IgD-negative memory B cell (primary cell): Measurements from ENCODE around the gene PTPRG. TPM values are rescaled to one million over a fixed set of nuclear protein-coding genes. Genes with fewer than 3 reads are reported as not detected.
"Not testable (repeated sequence)": the region's sequence is repeated elsewhere in the genome, so short reads cannot be mapped to it uniquely, and the experiment has no call there.

Source experiments
- H3K27ac Mint-ChIP-seq, 3 donors: one replicate each; pipeline ENCODE4 v1.8.0; 2020 to 2022; ENCODE audit warnings: mild to moderate bottlenecking in 3 of 3, mixed read lengths in 3 of 3, moderate library complexity in 1 of 3
- H3K27me3 Mint-ChIP-seq: one replicate; pipeline ENCODE4 v1.8.0; 2021; ENCODE audit warnings: mixed read lengths
- H3K36me3 Mint-ChIP-seq: one replicate; pipeline ENCODE4 v1.8.0; 2020; ENCODE audit warnings: mild to moderate bottlenecking, mixed read lengths
- H3K4me1 Mint-ChIP-seq, 3 donors: one replicate each; pipeline ENCODE4 v1.8.0; 2020 to 2022; ENCODE audit warnings: mixed read lengths in 3 of 3, mild to moderate bottlenecking in 1 of 3
- H3K4me3 Mint-ChIP-seq, 4 donors: one replicate each; pipeline ENCODE4 v1.8.0; 2020 to 2022; ENCODE audit warnings: mild to moderate bottlenecking in 4 of 4, mixed read lengths in 4 of 4, moderate library complexity in 3 of 4
- H3K9me3 Mint-ChIP-seq, 3 donors: one replicate each; pipeline ENCODE4 v1.8.0; 2020 to 2021; ENCODE audit warnings: mixed read lengths in 3 of 3, mild to moderate bottlenecking in 1 of 3
- polyA plus RNA-seq: library from polyadenylated mRNA; unstranded; fragments of 300-500 nt; fragmentation: Illumina TruSeq; gene quantifications from one replicate; pipeline ENCODE4 v1.2.3, GENCODE V29; 2021

PTPRG gene
- polyA plus RNA-seq, 1 donor from 2014 or later, result 1.9 TPM

- Mint-ChIP-seq H3K27ac (no peak overlapping the region), H3K27me3 (no peaks in the 10 kb centered on the region), H3K4me1 (no peaks in the 10 kb centered on the region), H3K9me3 (peaks cover 0 to 1% (median 0%) of the 10 kb centered on the region in 3 donors), H3K4me3 (no peak overlapping the region), H3K36me3 (no peaks in the 10 kb centered on the region)
These were observed 460.9 kb downstream of the PTPRG start for GRCh38 chr3:62022312-62022711.

- no peaks in the 10 kb centered on the region for H3K36me3 Mint-ChIP-seq
- H3K27me3 Mint-ChIP-seq, result no peaks in the 10 kb centered on the region
- H3K4me3 Mint-ChIP-seq, result no peak overlapping the region
- no peaks in the 10 kb centered on the region for H3K4me1 Mint-ChIP-seq
- no peaks in the 10 kb centered on the region for H3K9me3 Mint-ChIP-seq
- no peak overlapping the region for H3K27ac Mint-ChIP-seq
These were observed 463.5 kb downstream of the PTPRG start for GRCh38 chr3:62024882-62025281.

GRCh38 chr3:62025913-62026312, 464.5 kb downstream of the PTPRG start:
- Mint-ChIP-seq H3K4me1 (no peaks in the 10 kb centered on the region), H3K4me3 (no peak overlapping the region), H3K36me3 (no peaks in the 10 kb centered on the region), H3K27ac (no peak overlapping the region), H3K27me3 (peaks cover 1% of the 10 kb centered on the region), H3K9me3 (no peaks in the 10 kb centered on the region)

- Mint-ChIP-seq H3K36me3 (no peaks in the 10 kb centered on the region), H3K27me3 (peaks cover 1% of the 10 kb centered on the region), H3K27ac (no peak overlapping the region), H3K4me3 (no peak overlapping the region), H3K4me1 (no peaks in the 10 kb centered on the region), H3K9me3 (peaks cover 3 to 7% (median 3%) of the 10 kb centered on the region in 3 donors)
These were observed 465.9 kb downstream of the PTPRG start for GRCh38 chr3:62027241-62027640.

- H3K27me3 Mint-ChIP-seq, result peaks cover 1% of the 10 kb centered on the region
- H3K36me3 Mint-ChIP-seq, result no peaks in the 10 kb centered on the region
- no peaks in the 10 kb centered on the region for H3K4me1 Mint-ChIP-seq
- no peak overlapping the region for H3K27ac Mint-ChIP-seq
- peaks cover 3 to 7% (median 3%) of the 10 kb centered on the region in 3 donors for H3K9me3 Mint-ChIP-seq
- no peak overlapping the region for H3K4me3 Mint-ChIP-seq
These were observed 466.4 kb downstream of the PTPRG start for GRCh38 chr3:62027796-62028195.

GRCh38 chr3:62028236-62028635, 466.9 kb downstream of the PTPRG start:
- peaks cover 1% of the 10 kb centered on the region for H3K27me3 Mint-ChIP-seq
- no peak overlapping the region for H3K4me3 Mint-ChIP-seq
- no peaks in the 10 kb centered on the region for H3K4me1 Mint-ChIP-seq
- H3K36me3 Mint-ChIP-seq, result no peaks in the 10 kb centered on the region
- no peak overlapping the region for H3K27ac Mint-ChIP-seq
- H3K9me3 Mint-ChIP-seq, result peaks cover 3 to 7% (median 3%) of the 10 kb centered on the region in 3 donors

GRCh38 chr3:62032738-62033137, 471.4 kb downstream of the PTPRG start:
- H3K27me3 Mint-ChIP-seq, result peaks cover 1% of the 10 kb centered on the region
- H3K27ac Mint-ChIP-seq, result no peak overlapping the region
- no peaks in the 10 kb centered on the region for H3K36me3 Mint-ChIP-seq
- peaks cover 3 to 7% (median 3%) of the 10 kb centered on the region in 3 donors for H3K9me3 Mint-ChIP-seq
- no peak overlapping the region for H3K4me3 Mint-ChIP-seq
- H3K4me1 Mint-ChIP-seq, result no peaks in the 10 kb centered on the region

GRCh38 chr3:62035402-62036057, 474.2 kb downstream of the PTPRG start:
- peaks cover 3 to 7% (median 3%) of the 10 kb centered on the region in 3 donors for H3K9me3 Mint-ChIP-seq
- no peak overlapping the region for H3K4me3 Mint-ChIP-seq
- H3K27ac Mint-ChIP-seq, result no peak overlapping the region
- H3K27me3 Mint-ChIP-seq, result no peaks in the 10 kb centered on the region
- H3K4me1 Mint-ChIP-seq, result no peaks in the 10 kb centered on the region
- no peaks in the 10 kb centered on the region for H3K36me3 Mint-ChIP-seq

GRCh38 chr3:62036726-62037125, 475.4 kb downstream of the PTPRG start:
- Mint-ChIP-seq H3K27me3 (no peaks in the 10 kb centered on the region), H3K27ac (no peak overlapping the region), H3K9me3 (peaks cover 0 to under 1% (median 0%) of the 10 kb centered on the region in 3 donors), H3K4me3 (no peak overlapping the region), H3K4me1 (no peaks in the 10 kb centered on the region), H3K36me3 (no peaks in the 10 kb centered on the region)

- not testable (repeated sequence) for H3K4me1 Mint-ChIP-seq, H3K27me3 Mint-ChIP-seq, H3K27ac Mint-ChIP-seq, H3K9me3 Mint-ChIP-seq, H3K36me3 Mint-ChIP-seq, H3K4me3 Mint-ChIP-seq
These were observed 477.4 kb downstream of the PTPRG start for GRCh38 chr3:62038798-62039197.

- H3K9me3 Mint-ChIP-seq, result no peaks in the 10 kb centered on the region
- no peak overlapping the region for H3K4me3 Mint-ChIP-seq
- H3K36me3 Mint-ChIP-seq, result peaks cover 3% of the 10 kb centered on the region
- no peaks in the 10 kb centered on the region for H3K27me3 Mint-ChIP-seq
- peaks cover 0 to 2% (median 0%) of the 10 kb centered on the region in 3 donors for H3K4me1 Mint-ChIP-seq
- no peak overlapping the region for H3K27ac Mint-ChIP-seq
These were observed 478.2 kb downstream of the PTPRG start for GRCh38 chr3:62039586-62039985.

- no peaks in the 10 kb centered on the region for H3K27me3 Mint-ChIP-seq
- H3K9me3 Mint-ChIP-seq, result no peaks in the 10 kb centered on the region
- no peak overlapping the region for H3K4me3 Mint-ChIP-seq
- peaks cover 0 to 2% (median 0%) of the 10 kb centered on the region in 3 donors for H3K4me1 Mint-ChIP-seq
- H3K27ac Mint-ChIP-seq, result no peak overlapping the region
- peaks cover 3% of the 10 kb centered on the region for H3K36me3 Mint-ChIP-seq
These were observed 480.3 kb downstream of the PTPRG start for GRCh38 chr3:62041681-62042080.

- Mint-ChIP-seq H3K27ac (no peak overlapping the region), H3K4me1 (peaks cover 0 to 2% (median 0%) of the 10 kb centered on the region in 3 donors), H3K9me3 (no peaks in the 10 kb centered on the region), H3K4me3 (no peak overlapping the region), H3K27me3 (no peaks in the 10 kb centered on the region), H3K36me3 (peaks cover 3% of the 10 kb centered on the region)
These were observed 483.6 kb downstream of the PTPRG start for GRCh38 chr3:62044874-62045411.

GRCh38 chr3:62046326-62046725, 485.0 kb downstream of the PTPRG start:
- Mint-ChIP-seq H3K27ac (no peak overlapping the region), H3K4me3 (no peak overlapping the region), H3K27me3 (no peaks in the 10 kb centered on the region), H3K4me1 (peaks cover 0 to 2% (median 0%) of the 10 kb centered on the region in 3 donors), H3K36me3 (peaks cover 3% of the 10 kb centered on the region), H3K9me3 (no peaks in the 10 kb centered on the region)

GRCh38 chr3:62048577-62048976, 487.2 kb downstream of the PTPRG start:
- H3K9me3 Mint-ChIP-seq, result no peaks in the 10 kb centered on the region
- H3K27ac Mint-ChIP-seq, result no peak overlapping the region
- H3K4me3 Mint-ChIP-seq, result no peak overlapping the region
- no peaks in the 10 kb centered on the region for H3K27me3 Mint-ChIP-seq
- H3K36me3 Mint-ChIP-seq, result no peaks in the 10 kb centered on the region
- H3K4me1 Mint-ChIP-seq, result no peaks in the 10 kb centered on the region

- Mint-ChIP-seq H3K9me3 (no peaks in the 10 kb centered on the region), H3K4me3 (no peak overlapping the region), H3K27me3 (no peaks in the 10 kb centered on the region), H3K36me3 (no peaks in the 10 kb centered on the region), H3K27ac (no peak overlapping the region), H3K4me1 (no peaks in the 10 kb centered on the region)
These were observed 487.7 kb downstream of the PTPRG start for GRCh38 chr3:62049033-62049432.
